HG03520 (cell line): ENCODE measurements around the gene CTCFL.

ENCODE experiments used
- ATAC-seq: cut with Tn5 transposase; IDR thresholded peaks from one replicate; pipeline ENCODE4 v1.9.1; 2021; ENCODE audit warnings: mild to moderate bottlenecking, moderate library complexity; ENCODE audit not compliant: unreplicated experiment

The CTCFL gene

GRCh38 chr20:57449398-57450354, 75.3 kb downstream of the CTCFL start:
- no peak for ATAC-seq

GRCh38 chr20:57448764-57449354, 76.1 kb downstream of the CTCFL start:
- no peak for ATAC-seq
